K562 (cell line): ENCODE results near the gene ACTL8. TPM values are rescaled to one million over a fixed set of nuclear protein-coding genes. Genes with fewer than 3 reads are reported as not detected.

Experiments
- EHMT2 ChIP-seq: fragments of 450-650 bp; IDR thresholded peaks from 2 replicates; pipeline ENCODE4 v1.6.1; 2018; ENCODE audit warnings: antibody characterized with exemption
- ESRRA ChIP-seq: fragments of 450-650 bp; IDR thresholded peaks from 2 replicates; pipeline ENCODE4 v1.6.1; 2014; ENCODE audit warnings: low read depth, mild to moderate bottlenecking, moderate library complexity, borderline replicate concordance
- KLF10 ChIP-seq: fragments of 250-450 bp; sonication (Bioruptor Pico); IDR thresholded peaks from 2 replicates; pipeline ENCODE4 v1.6.1; 2021; ENCODE audit warnings: matching md5 sums
- NR2C2 ChIP-seq, 2 experiments: fragments of 200-800 bp in 1 of 2; sonication (Bioruptor generic) in 1 of 2; sonication (generic) in 1 of 2; formaldehyde crosslinking in 1 of 2; IDR thresholded peaks; 2 replicates each; pipeline versions ENCODE4 v1.6.1 to v1.8.0; 2016 to 2022; ENCODE audit warnings: mild to moderate bottlenecking in 1 of 2, missing compliant biosample characterization in 1 of 2, missing genetic modification characterization in 1 of 2, missing genetic modification reagents in 1 of 2
- PHF20 ChIP-seq: fragments of 450-650 bp; IDR thresholded peaks from 2 replicates; pipeline ENCODE4 v1.6.1; 2018; ENCODE audit not compliant: partially characterized antibody
- POLR3A ChIP-seq: IDR thresholded peaks from 2 replicates; pipeline ENCODE4 v1.6.1; 2011; ENCODE audit warnings: borderline replicate concordance, mild to moderate bottlenecking, moderate library complexity; ENCODE audit not compliant: insufficient read length, insufficient read depth; ENCODE audit errors: extremely low read depth
- RBBP5 ChIP-seq: fragments of 200-600 bp; sonication (generic); IDR thresholded peaks from 2 replicates; pipeline ENCODE4 v1.6.1; 2012; ENCODE audit warnings: borderline replicate concordance, mild to moderate bottlenecking, low read length, control low read depth, inconsistent platforms; ENCODE audit not compliant: insufficient read depth, poor library complexity, severe bottlenecking
- RFX1 ChIP-seq: fragments of 450-650 bp; IDR thresholded peaks from 2 replicates; pipeline ENCODE4 v1.6.1; 2016; ENCODE audit warnings: mild to moderate bottlenecking, moderate library complexity
- SMAD1 ChIP-seq: fragments of 150-350 bp; IDR thresholded peaks from 2 replicates; pipeline ENCODE4 v1.6.1; 2014; ENCODE audit warnings: low read length, low read depth; ENCODE audit not compliant: partially characterized antibody
- SMAD2 ChIP-seq: fragments of 150-350 bp; IDR thresholded peaks from 2 replicates; pipeline ENCODE4 v1.6.1; 2014; ENCODE audit warnings: low read depth, mild to moderate bottlenecking, low read length
- TARDBP ChIP-seq: fragments of 450-650 bp; IDR thresholded peaks from 2 replicates; pipeline ENCODE4 v1.6.1; 2016
- ZFP30 ChIP-seq: fragments of 250-450 bp; sonication (Bioruptor Pico); IDR thresholded peaks from 2 replicates; pipeline ENCODE4 v1.8.0; 2022; ENCODE audit warnings: moderate library complexity, mild to moderate bottlenecking, inconsistent platforms, borderline replicate concordance
- ZKSCAN1 ChIP-seq: fragments of 150-350 bp; IDR thresholded peaks from 2 replicates; pipeline ENCODE4 v1.6.1; 2016; ENCODE audit warnings: low read depth, low read length
- ZNF24 ChIP-seq: fragments of 450-650 bp; IDR thresholded peaks from 2 replicates; pipeline ENCODE4 v1.6.1; 2016
- ZNF253 ChIP-seq: fragments of 250-450 bp; sonication (Bioruptor Pico); conservative IDR thresholded peaks from 2 replicates; pipeline ENCODE4 v1.6.1; 2021; ENCODE audit warnings: mild to moderate bottlenecking
- polyA plus RNA-seq, 8 experiments: library from polyadenylated mRNA; depleted of rRNA in 4 of 8; stranded (reverse) in 5 of 8; unstranded in 3 of 8; fragments of >200 nt; fragmentation: Nextera tagmentation in 2 of 8; fragmentation: Illumina TruSeq in 1 of 8; extraction: Ambion mirVana in 2 of 8; extraction: Trizol in 1 of 8; gene quantifications; 2 replicates each; pipeline versions ENCODE4 v1.2.1 to v1.2.3, GENCODE V29; 2011 to 2014; ENCODE audit warnings: inconsistent platforms in 1 of 8, missing spikeins in 1 of 8
- total RNA-seq, 7 experiments: library from RNA; depleted of rRNA in 6 of 7; stranded (reverse); fragments of >200 nt in 6 of 7; fragmentation: Illumina TruSeq in 2 of 7; extraction: Trizol in 2 of 7; gene quantifications; 2 replicates each; pipeline versions ENCODE4 v1.2.1 to v1.2.3, GENCODE V29; 2011 to 2021; ENCODE audit warnings: low replicate concordance in 1 of 7
- TF ChIP-seq, protein P1 (sequence below): fragments of 200-600 bp; sonication (generic); IDR thresholded peaks from one replicate; pipeline ENCODE4 v1.6.1; 2012; ENCODE audit warnings: mild to moderate bottlenecking, low read depth, low read length, inconsistent platforms
- TF ChIP-seq, protein P2 (sequence below): sonication (generic); formaldehyde crosslinking; IDR thresholded peaks from 2 replicates; pipeline ENCODE4 v1.5.0; 2020; ENCODE audit warnings: missing genetic modification reagents

The ACTL8 gene
- total and polyA plus RNA-seq, 9 of the 15 experiments (the other 6 are each of a cell fraction or from before 2014, with no cell fraction given) = 0.30 to 3.3 (median 1.6) TPM

DNA sequence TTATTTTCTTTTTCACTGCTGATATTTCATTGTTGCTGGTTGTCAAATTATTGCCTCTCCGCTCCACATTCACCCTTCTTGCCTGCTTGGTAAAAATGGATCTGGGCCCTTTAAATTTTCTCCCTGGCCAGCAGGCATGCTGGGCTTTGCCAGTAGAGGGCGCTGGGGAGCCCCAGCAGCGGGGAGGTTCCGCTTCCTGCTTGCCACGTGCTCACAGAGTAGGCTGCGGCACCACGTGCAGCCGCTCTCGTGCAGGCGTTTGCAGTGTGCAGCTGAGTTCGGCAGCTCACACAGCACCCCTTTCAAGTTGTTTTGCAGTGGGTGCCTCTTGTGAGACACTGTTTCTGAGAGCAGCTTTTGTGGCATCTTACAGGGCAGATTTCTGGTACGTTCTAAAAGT, at the start of gene ACTL8 (continued):
- TF ChIP-seq, protein P1, sequence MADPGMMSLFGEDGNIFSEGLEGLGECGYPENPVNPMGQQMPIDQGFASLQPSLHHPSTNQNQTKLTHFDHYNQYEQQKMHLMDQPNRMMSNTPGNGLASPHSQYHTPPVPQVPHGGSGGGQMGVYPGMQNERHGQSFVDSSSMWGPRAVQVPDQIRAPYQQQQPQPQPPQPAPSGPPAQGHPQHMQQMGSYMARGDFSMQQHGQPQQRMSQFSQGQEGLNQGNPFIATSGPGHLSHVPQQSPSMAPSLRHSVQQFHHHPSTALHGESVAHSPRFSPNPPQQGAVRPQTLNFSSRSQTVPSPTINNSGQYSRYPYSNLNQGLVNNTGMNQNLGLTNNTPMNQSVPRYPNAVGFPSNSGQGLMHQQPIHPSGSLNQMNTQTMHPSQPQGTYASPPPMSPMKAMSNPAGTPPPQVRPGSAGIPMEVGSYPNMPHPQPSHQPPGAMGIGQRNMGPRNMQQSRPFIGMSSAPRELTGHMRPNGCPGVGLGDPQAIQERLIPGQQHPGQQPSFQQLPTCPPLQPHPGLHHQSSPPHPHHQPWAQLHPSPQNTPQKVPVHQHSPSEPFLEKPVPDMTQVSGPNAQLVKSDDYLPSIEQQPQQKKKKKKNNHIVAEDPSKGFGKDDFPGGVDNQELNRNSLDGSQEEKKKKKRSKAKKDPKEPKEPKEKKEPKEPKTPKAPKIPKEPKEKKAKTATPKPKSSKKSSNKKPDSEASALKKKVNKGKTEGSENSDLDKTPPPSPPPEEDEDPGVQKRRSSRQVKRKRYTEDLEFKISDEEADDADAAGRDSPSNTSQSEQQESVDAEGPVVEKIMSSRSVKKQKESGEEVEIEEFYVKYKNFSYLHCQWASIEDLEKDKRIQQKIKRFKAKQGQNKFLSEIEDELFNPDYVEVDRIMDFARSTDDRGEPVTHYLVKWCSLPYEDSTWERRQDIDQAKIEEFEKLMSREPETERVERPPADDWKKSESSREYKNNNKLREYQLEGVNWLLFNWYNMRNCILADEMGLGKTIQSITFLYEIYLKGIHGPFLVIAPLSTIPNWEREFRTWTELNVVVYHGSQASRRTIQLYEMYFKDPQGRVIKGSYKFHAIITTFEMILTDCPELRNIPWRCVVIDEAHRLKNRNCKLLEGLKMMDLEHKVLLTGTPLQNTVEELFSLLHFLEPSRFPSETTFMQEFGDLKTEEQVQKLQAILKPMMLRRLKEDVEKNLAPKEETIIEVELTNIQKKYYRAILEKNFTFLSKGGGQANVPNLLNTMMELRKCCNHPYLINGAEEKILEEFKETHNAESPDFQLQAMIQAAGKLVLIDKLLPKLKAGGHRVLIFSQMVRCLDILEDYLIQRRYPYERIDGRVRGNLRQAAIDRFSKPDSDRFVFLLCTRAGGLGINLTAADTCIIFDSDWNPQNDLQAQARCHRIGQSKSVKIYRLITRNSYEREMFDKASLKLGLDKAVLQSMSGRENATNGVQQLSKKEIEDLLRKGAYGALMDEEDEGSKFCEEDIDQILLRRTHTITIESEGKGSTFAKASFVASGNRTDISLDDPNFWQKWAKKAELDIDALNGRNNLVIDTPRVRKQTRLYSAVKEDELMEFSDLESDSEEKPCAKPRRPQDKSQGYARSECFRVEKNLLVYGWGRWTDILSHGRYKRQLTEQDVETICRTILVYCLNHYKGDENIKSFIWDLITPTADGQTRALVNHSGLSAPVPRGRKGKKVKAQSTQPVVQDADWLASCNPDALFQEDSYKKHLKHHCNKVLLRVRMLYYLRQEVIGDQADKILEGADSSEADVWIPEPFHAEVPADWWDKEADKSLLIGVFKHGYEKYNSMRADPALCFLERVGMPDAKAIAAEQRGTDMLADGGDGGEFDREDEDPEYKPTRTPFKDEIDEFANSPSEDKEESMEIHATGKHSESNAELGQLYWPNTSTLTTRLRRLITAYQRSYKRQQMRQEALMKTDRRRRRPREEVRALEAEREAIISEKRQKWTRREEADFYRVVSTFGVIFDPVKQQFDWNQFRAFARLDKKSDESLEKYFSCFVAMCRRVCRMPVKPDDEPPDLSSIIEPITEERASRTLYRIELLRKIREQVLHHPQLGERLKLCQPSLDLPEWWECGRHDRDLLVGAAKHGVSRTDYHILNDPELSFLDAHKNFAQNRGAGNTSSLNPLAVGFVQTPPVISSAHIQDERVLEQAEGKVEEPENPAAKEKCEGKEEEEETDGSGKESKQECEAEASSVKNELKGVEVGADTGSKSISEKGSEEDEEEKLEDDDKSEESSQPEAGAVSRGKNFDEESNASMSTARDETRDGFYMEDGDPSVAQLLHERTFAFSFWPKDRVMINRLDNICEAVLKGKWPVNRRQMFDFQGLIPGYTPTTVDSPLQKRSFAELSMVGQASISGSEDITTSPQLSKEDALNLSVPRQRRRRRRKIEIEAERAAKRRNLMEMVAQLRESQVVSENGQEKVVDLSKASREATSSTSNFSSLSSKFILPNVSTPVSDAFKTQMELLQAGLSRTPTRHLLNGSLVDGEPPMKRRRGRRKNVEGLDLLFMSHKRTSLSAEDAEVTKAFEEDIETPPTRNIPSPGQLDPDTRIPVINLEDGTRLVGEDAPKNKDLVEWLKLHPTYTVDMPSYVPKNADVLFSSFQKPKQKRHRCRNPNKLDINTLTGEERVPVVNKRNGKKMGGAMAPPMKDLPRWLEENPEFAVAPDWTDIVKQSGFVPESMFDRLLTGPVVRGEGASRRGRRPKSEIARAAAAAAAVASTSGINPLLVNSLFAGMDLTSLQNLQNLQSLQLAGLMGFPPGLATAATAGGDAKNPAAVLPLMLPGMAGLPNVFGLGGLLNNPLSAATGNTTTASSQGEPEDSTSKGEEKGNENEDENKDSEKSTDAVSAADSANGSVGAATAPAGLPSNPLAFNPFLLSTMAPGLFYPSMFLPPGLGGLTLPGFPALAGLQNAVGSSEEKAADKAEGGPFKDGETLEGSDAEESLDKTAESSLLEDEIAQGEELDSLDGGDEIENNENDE = no peak
- TF ChIP-seq RBBP5 (no peak), EHMT2 (peak; percentile 11; the same call in 1 of the 2 replicates), RFX1 (no peak), SMAD1 (no peak), POLR3A (no peak), TARDBP (no peak), SMAD2 (no peak), ESRRA (no peak), ZFP30 (CRISPR knock-in tag) (no peak), ZNF24 (no peak), PHF20 (no peak), KLF10 (CRISPR knock-in tag) (no peak), ZNF253 (CRISPR knock-in tag) (no peak), ZKSCAN1 (no peak), NR2C2 (CRISPR knock-in tag; IDR thresholded peaks at IDR 0.05) (no peak), NR2C2 (tag; IDR thresholded peaks at IDR 0.05) (no peak)
- TF ChIP-seq, protein P2, sequence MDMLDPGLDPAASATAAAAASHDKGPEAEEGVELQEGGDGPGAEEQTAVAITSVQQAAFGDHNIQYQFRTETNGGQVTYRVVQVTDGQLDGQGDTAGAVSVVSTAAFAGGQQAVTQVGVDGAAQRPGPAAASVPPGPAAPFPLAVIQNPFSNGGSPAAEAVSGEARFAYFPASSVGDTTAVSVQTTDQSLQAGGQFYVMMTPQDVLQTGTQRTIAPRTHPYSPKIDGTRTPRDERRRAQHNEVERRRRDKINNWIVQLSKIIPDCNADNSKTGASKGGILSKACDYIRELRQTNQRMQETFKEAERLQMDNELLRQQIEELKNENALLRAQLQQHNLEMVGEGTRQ (CRISPR knock-in tag) = peak; percentile 74
